ENCODE results near the gene SLAIN1. TPM values are rescaled to one million over a fixed set of nuclear protein-coding genes. Genes with fewer than 3 reads are reported as not detected.

Gene SLAIN1
- total and polyA plus RNA-seq, 2 of the 13 experiments (the other 11 are each of a cell fraction or from before 2014, with no cell fraction given): 1.2 to 4.5 TPM

GRCh38 chr13:77697217-77698103 is at the start of gene SLAIN1 (continued):
- no peak for TF ChIP-seq ZNF75D (CRISPR knock-in tag; IDR thresholded peaks at IDR 0.05; ENCODE audit: borderline replicate concordance)
- no peak for TF ChIP-seq SETDB1 (CRISPR knock-in tag; IDR thresholded peaks at IDR 0.05; ENCODE audit: borderline replicate concordance)
- TF ChIP-seq GPN1 (CRISPR knock-in tag; IDR thresholded peaks at IDR 0.05; ENCODE audit: borderline replicate concordance): no peak
- no peak for TF ChIP-seq HOXD1 (CRISPR knock-in tag; IDR thresholded peaks at IDR 0.05)
- TF ChIP-seq IKZF4 (CRISPR knock-in tag; IDR thresholded peaks at IDR 0.05; ENCODE audit: borderline replicate concordance, low read depth, not compliant biosample characterization): no peak
- TF ChIP-seq ELK4 (CRISPR knock-in tag; IDR thresholded peaks at IDR 0.05; ENCODE audit: borderline replicate concordance): no peak
- TF ChIP-seq CBX2 (IDR thresholded peaks at IDR 0.05; ENCODE audit: low read depth, low read length): no peak
- no peak for TF ChIP-seq CBX2 (CRISPR knock-in tag; IDR thresholded peaks at IDR 0.05; ENCODE audit: low read depth)
- no peak for TF ChIP-seq ZMAT3 (CRISPR knock-in tag; conservative IDR thresholded peaks at IDR 0.05)
- no peak for TF ChIP-seq HOXA3 (CRISPR knock-in tag; IDR thresholded peaks at IDR 0.05)
- no peak; the same call in 1 of the 2 replicates for TF ChIP-seq MYC (CRISPR knock-in tag; IDR thresholded peaks at IDR 0.05; ENCODE audit: borderline replicate concordance)
- TF ChIP-seq ESRRA (CRISPR knock-in tag; IDR thresholded peaks at IDR 0.05; ENCODE audit: low read depth): no peak
- TF ChIP-seq, protein P1, sequence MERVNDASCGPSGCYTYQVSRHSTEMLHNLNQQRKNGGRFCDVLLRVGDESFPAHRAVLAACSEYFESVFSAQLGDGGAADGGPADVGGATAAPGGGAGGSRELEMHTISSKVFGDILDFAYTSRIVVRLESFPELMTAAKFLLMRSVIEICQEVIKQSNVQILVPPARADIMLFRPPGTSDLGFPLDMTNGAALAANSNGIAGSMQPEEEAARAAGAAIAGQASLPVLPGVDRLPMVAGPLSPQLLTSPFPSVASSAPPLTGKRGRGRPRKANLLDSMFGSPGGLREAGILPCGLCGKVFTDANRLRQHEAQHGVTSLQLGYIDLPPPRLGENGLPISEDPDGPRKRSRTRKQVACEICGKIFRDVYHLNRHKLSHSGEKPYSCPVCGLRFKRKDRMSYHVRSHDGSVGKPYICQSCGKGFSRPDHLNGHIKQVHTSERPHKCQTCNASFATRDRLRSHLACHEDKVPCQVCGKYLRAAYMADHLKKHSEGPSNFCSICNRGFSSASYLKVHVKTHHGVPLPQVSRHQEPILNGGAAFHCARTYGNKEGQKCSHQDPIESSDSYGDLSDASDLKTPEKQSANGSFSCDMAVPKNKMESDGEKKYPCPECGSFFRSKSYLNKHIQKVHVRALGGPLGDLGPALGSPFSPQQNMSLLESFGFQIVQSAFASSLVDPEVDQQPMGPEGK (CRISPR knock-in tag; IDR thresholded peaks at IDR 0.05): peak; percentile 37; the same call in 1 of the 2 replicates
- TF ChIP-seq TAF15 (IDR thresholded peaks at IDR 0.05; ENCODE audit: low read depth, low read length, poor library complexity, severe bottlenecking): no peak
- TF ChIP-seq CREB1 (IDR thresholded peaks at IDR 0.05): no peak
- TF ChIP-seq CREB1 (CRISPR knock-in tag; IDR thresholded peaks at IDR 0.05): no peak
- TF ChIP-seq MED8 (CRISPR knock-in tag; IDR thresholded peaks at IDR 0.05; ENCODE audit: insufficient replicate concordance): no peak
- TF ChIP-seq ZNF12 (CRISPR knock-in tag; IDR thresholded peaks at IDR 0.05): no peak
- no peak for TF ChIP-seq ZFP36 (IDR thresholded peaks at IDR 0.05; ENCODE audit: borderline replicate concordance, low read depth, low read length, partially characterized antibody)
- TF ChIP-seq ZNF83 (CRISPR knock-in tag; IDR thresholded peaks at IDR 0.05; ENCODE audit: borderline replicate concordance): no peak
- no peak for TF ChIP-seq ELF1 (CRISPR knock-in tag; IDR thresholded peaks at IDR 0.05)
- no peak for TF ChIP-seq ZNF329 (CRISPR knock-in tag; IDR thresholded peaks at IDR 0.05; ENCODE audit: low read depth)
- TF ChIP-seq, protein P2, sequence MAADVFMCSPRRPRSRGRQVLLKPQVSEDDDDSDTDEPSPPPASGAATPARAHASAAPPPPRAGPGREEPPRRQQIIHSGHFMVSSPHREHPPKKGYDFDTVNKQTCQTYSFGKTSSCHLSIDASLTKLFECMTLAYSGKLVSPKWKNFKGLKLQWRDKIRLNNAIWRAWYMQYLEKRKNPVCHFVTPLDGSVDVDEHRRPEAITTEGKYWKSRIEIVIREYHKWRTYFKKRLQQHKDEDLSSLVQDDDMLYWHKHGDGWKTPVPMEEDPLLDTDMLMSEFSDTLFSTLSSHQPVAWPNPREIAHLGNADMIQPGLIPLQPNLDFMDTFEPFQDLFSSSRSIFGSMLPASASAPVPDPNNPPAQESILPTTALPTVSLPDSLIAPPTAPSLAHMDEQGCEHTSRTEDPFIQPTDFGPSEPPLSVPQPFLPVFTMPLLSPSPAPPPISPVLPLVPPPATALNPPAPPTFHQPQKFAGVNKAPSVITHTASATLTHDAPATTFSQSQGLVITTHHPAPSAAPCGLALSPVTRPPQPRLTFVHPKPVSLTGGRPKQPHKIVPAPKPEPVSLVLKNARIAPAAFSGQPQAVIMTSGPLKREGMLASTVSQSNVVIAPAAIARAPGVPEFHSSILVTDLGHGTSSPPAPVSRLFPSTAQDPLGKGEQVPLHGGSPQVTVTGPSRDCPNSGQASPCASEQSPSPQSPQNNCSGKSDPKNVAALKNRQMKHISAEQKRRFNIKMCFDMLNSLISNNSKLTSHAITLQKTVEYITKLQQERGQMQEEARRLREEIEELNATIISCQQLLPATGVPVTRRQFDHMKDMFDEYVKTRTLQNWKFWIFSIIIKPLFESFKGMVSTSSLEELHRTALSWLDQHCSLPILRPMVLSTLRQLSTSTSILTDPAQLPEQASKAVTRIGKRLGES (CRISPR knock-in tag; IDR thresholded peaks at IDR 0.05; ENCODE audit: borderline replicate concordance): 0 out of 2 replicates have a peak, but pooled peaks have one; percentile 18
- TF ChIP-seq THYN1 (CRISPR knock-in tag; IDR thresholded peaks at IDR 0.05; ENCODE audit: borderline replicate concordance, low read depth): no peak

Data from HepG2 (cell line).